H9 (cell line): ENCODE measurements around the gene AK8. TPM values are rescaled to one million over a fixed set of nuclear protein-coding genes. Genes with fewer than 3 reads are reported as not detected.

Source experiments
- DNase-seq: peaks from one replicate; pipeline ENCODE4 v3.0.0-alpha.2; 2017
- H2AFZ ChIP-seq: one replicate; pipeline ENCODE4 v1.6.1; 2013; ENCODE audit warnings: mild to moderate bottlenecking, low read length, control low read depth, moderate library complexity
- H2AK5ac ChIP-seq: 2 replicates; pipeline ENCODE4 v1.6.1; 2013; ENCODE audit warnings: low read length, control low read depth, mixed read lengths; ENCODE audit not compliant: insufficient read length
- H2BK120ac ChIP-seq: one replicate; pipeline ENCODE4 v1.6.1; 2013; ENCODE audit warnings: low read depth, mild to moderate bottlenecking, low read length, control low read depth, inconsistent platforms; ENCODE audit not compliant: poor library complexity, severe bottlenecking
- H2BK12ac ChIP-seq: 2 replicates; pipeline ENCODE4 v1.6.1; 2013; ENCODE audit warnings: low read length, control low read depth, mixed read lengths, low read depth; ENCODE audit not compliant: insufficient read length
- H2BK15ac ChIP-seq: 2 replicates; pipeline ENCODE4 v1.6.1; 2013; ENCODE audit warnings: low read depth, low read length, control low read depth
- H2BK20ac ChIP-seq: one replicate; pipeline ENCODE4 v1.6.1; 2013; ENCODE audit warnings: low read depth, mild to moderate bottlenecking, low read length, control low read depth, inconsistent platforms; ENCODE audit not compliant: poor library complexity, severe bottlenecking
- H2BK5ac ChIP-seq: 2 replicates; pipeline ENCODE4 v1.6.1; 2013; ENCODE audit warnings: low read length, control low read depth, mixed read lengths; ENCODE audit not compliant: insufficient read length
- H3K14ac ChIP-seq: 2 replicates; pipeline ENCODE4 v1.6.1; 2013; ENCODE audit warnings: low read length, control low read depth; ENCODE audit not compliant: insufficient read depth
- H3K18ac ChIP-seq: 2 replicates; pipeline ENCODE4 v1.6.1; 2013; ENCODE audit warnings: low read depth, mild to moderate bottlenecking, mixed read lengths, low read length, control low read depth; ENCODE audit not compliant: insufficient read length
- H3K23ac ChIP-seq: 2 replicates; pipeline ENCODE4 v1.6.1; 2013; ENCODE audit warnings: low read length, control low read depth, mixed read lengths, low read depth; ENCODE audit not compliant: insufficient read length
- H3K23me2 ChIP-seq: 2 replicates; pipeline ENCODE4 v1.6.1; 2013; ENCODE audit warnings: low read depth, mild to moderate bottlenecking, mixed read lengths, low read length, control low read depth; ENCODE audit not compliant: insufficient read length, poor library complexity, severe bottlenecking
- H3K27ac ChIP-seq: 2 replicates; pipeline ENCODE4 v1.5.1; 2013; ENCODE audit warnings: low read length, control low read depth, mixed read lengths, low read depth; ENCODE audit not compliant: insufficient read length
- H3K27me3 ChIP-seq: 2 replicates; pipeline ENCODE4 v1.6.1; 2013; ENCODE audit warnings: low read length, control low read depth, inconsistent platforms; ENCODE audit not compliant: insufficient read depth
- H3K4ac ChIP-seq: 2 replicates; pipeline ENCODE4 v1.6.1; 2013; ENCODE audit warnings: low read depth, mild to moderate bottlenecking, control low read depth, inconsistent platforms, low read length, moderate library complexity
- H3K4me1 ChIP-seq: 2 replicates; pipeline ENCODE4 v1.6.1; 2013; ENCODE audit warnings: low read length, control low read depth, inconsistent platforms; ENCODE audit not compliant: insufficient read depth
- H3K4me2 ChIP-seq: 2 replicates; pipeline ENCODE4 v1.6.1; 2013; ENCODE audit warnings: low read length, control low read depth, mixed read lengths; ENCODE audit not compliant: insufficient read length, insufficient read depth
- H3K56ac ChIP-seq: 2 replicates; pipeline ENCODE4 v1.6.1; 2013; ENCODE audit warnings: low read depth, mild to moderate bottlenecking, mixed read lengths, low read length, control low read depth; ENCODE audit not compliant: insufficient read length
- H3K79me1 ChIP-seq: 2 replicates; pipeline ENCODE4 v1.6.1; 2013; ENCODE audit warnings: low read depth, mild to moderate bottlenecking, moderate library complexity, low read length, control low read depth, inconsistent platforms; ENCODE audit not compliant: insufficient read depth, poor library complexity, severe bottlenecking
- H3K79me2 ChIP-seq: 2 replicates; pipeline ENCODE4 v1.6.1; 2013; ENCODE audit warnings: low read length, control low read depth, inconsistent platforms; ENCODE audit not compliant: insufficient read depth
- H3K9ac ChIP-seq: 2 replicates; pipeline ENCODE4 v1.6.1; 2013; ENCODE audit warnings: low read length, control low read depth, mixed read lengths; ENCODE audit not compliant: insufficient read length; ENCODE audit errors: extremely low read depth
- H3K9me3 ChIP-seq: one replicate; pipeline ENCODE4 v1.6.1; 2013; ENCODE audit warnings: low read depth, low read length, inconsistent platforms; ENCODE audit not compliant: control insufficient read depth
- H3T11ph ChIP-seq: one replicate; pipeline ENCODE4 v1.6.1; 2013; ENCODE audit warnings: mild to moderate bottlenecking, low read length, control low read depth, inconsistent platforms
- H4K20me1 ChIP-seq: one replicate; pipeline ENCODE4 v1.6.1; 2013; ENCODE audit not compliant: control insufficient read depth, insufficient read length, insufficient read depth
- H4K5ac ChIP-seq: 2 replicates; pipeline ENCODE4 v1.6.1; 2013; ENCODE audit warnings: low read depth, mild to moderate bottlenecking, mixed read lengths, low read length, control low read depth; ENCODE audit not compliant: insufficient read length
- H4K8ac ChIP-seq: replicated peaks from 2 replicates; pipeline ENCODE4 v1.6.1; 2013; ENCODE audit warnings: low read length, control low read depth, mixed read lengths, low read depth; ENCODE audit not compliant: insufficient read length
- H4K91ac ChIP-seq: 2 replicates; pipeline ENCODE4 v1.6.1; 2013; ENCODE audit warnings: low read depth, mild to moderate bottlenecking, moderate library complexity, mixed read lengths, low read length, control low read depth; ENCODE audit not compliant: insufficient read length
- H3K27ac Mint-ChIP-seq, 3 experiments: 2 replicates in 2 of 3; 3 replicates in 1 of 3; pipeline ENCODE4 v1.8.0; 2020 to 2021; ENCODE audit warnings: mixed read lengths in 3 of 3, mild to moderate bottlenecking in 1 of 3, moderate library complexity in 1 of 3
- H3K27me3 Mint-ChIP-seq: 2 replicates; pipeline ENCODE4 v1.8.0; 2021; ENCODE audit warnings: low read depth, mild to moderate bottlenecking, moderate library complexity, mixed read lengths
- H3K36me3 Mint-ChIP-seq, 3 experiments: 2 replicates in 2 of 3; 3 replicates in 1 of 3; pipeline ENCODE4 v1.8.0; 2020 to 2021; ENCODE audit warnings: low read depth in 3 of 3, mixed read lengths in 3 of 3; ENCODE audit not compliant: insufficient read depth in 1 of 3
- H3K4me1 Mint-ChIP-seq, 2 experiments: 2 replicates each; pipeline ENCODE4 v1.8.0; 2020; ENCODE audit warnings: mixed read lengths in 2 of 2
- H3K4me3 Mint-ChIP-seq, 2 experiments: 2 replicates in 1 of 2; 3 replicates in 1 of 2; pipeline ENCODE4 v1.8.0; 2020 to 2021; ENCODE audit warnings: mild to moderate bottlenecking in 2 of 2, mixed read lengths in 2 of 2, moderate library complexity in 1 of 2
- H3K9me3 Mint-ChIP-seq, 2 experiments: 2 replicates in 1 of 2; 3 replicates in 1 of 2; pipeline ENCODE4 v1.8.0; 2020; ENCODE audit warnings: mild to moderate bottlenecking in 2 of 2, mixed read lengths in 2 of 2, moderate library complexity in 1 of 2
- CTCF ChIP-seq: fragments of 200-600 bp; sonication (generic); conservative IDR thresholded peaks from 3 replicates; pipeline ENCODE4 v1.8.0; 2021; ENCODE audit warnings: antibody characterized with exemption, mild to moderate bottlenecking
- WGBS: extraction: QIAGEN DNeasy Blood & Tissue Kit; methylation state at CpG from one replicate; pipeline ENCODE4 v1.1.7; 2013; ENCODE audit warnings: missing lambda C conversion rate, low lambda C conversion rate, mixed read lengths; ENCODE audit not compliant: insufficient read length; ENCODE audit errors: extremely low coverage; 5-methylcytosine and 5-hydroxymethylcytosine counted together
- total RNA-seq: library from RNA; stranded (reverse); gene quantifications from 2 replicates; pipeline ENCODE4 v1.2.1, GENCODE V29; 2021

The AK8 gene
- total RNA-seq, 1 experiment from 2014 or later = 0.44 TPM

GRCh38 chr9:132729235-132729890, 148.7 kb downstream of the AK8 start:
- Histone ChIP-seq H3K23me2 (peaks cover 3% of the 10 kb centered on the region), H3K56ac (no peak overlapping the region), H2BK12ac (no peak overlapping the region), H3K4me2 (no peak overlapping the region), H2AK5ac (no peak overlapping the region), H3K9me3 (no peaks in the 10 kb centered on the region), H3T11ph (no peak overlapping the region), H4K8ac (no peak overlapping the region), H2AFZ (no peak overlapping the region), H3K27me3 (no peaks in the 10 kb centered on the region; the same call in 1 of the 2 replicates), H4K5ac (no peak overlapping the region), H4K20me1 (no peaks in the 10 kb centered on the region), H3K79me1 (no peaks in the 10 kb centered on the region), H3K4ac (no peak overlapping the region), H4K91ac (no peak overlapping the region), H2BK15ac (no peak overlapping the region), H2BK120ac (no peak overlapping the region), H3K79me2 (no peaks in the 10 kb centered on the region), H3K14ac (no peak overlapping the region), H3K23ac (no peak overlapping the region), H2BK5ac (no peak overlapping the region), H2BK20ac (no peak overlapping the region), H3K9ac (no peak overlapping the region), H3K27ac (no peak overlapping the region), H3K18ac (no peak overlapping the region), H3K4me1 (no peaks in the 10 kb centered on the region)
- TF ChIP-seq CTCF = no peak
- Mint-ChIP-seq H3K9me3 (no peaks in the 10 kb centered on the region), H3K27me3 (peaks cover 27% of the 10 kb centered on the region), H3K36me3 (no peaks in the 10 kb centered on the region), H3K27ac (no peak overlapping the region), H3K4me3 (no peak overlapping the region), H3K4me1 (peaks cover 0 to 4% of the 10 kb centered on the region in 2 experiments; a peak in 1 of 4 replicates)
- DNase-seq = no peak
- no CpG with 5 or more reads among the region's 5 CpGs for WGBS
